Activated naive CD8-positive, alpha-beta T cell (primary cell): ENCODE results near the gene STX16.

Source experiments
- H3K27ac Mint-ChIP-seq: one replicate; pipeline ENCODE4 v1.8.0; 2021; ENCODE audit warnings: mixed read lengths
- H3K27me3 Mint-ChIP-seq: one replicate; pipeline ENCODE4 v1.8.0; 2021; ENCODE audit warnings: mixed read lengths
- H3K36me3 Mint-ChIP-seq: one replicate; pipeline ENCODE4 v1.8.0; 2021; ENCODE audit warnings: mixed read lengths
- H3K4me1 Mint-ChIP-seq: one replicate; pipeline ENCODE4 v1.8.0; 2021; ENCODE audit warnings: low read depth, mixed read lengths
- H3K4me3 Mint-ChIP-seq: one replicate; pipeline ENCODE4 v1.8.0; 2021; ENCODE audit warnings: mild to moderate bottlenecking, mixed read lengths
- H3K9me3 Mint-ChIP-seq: one replicate; pipeline ENCODE4 v1.8.0; 2021; ENCODE audit warnings: low read depth, mixed read lengths

STX16 gene

DNA sequence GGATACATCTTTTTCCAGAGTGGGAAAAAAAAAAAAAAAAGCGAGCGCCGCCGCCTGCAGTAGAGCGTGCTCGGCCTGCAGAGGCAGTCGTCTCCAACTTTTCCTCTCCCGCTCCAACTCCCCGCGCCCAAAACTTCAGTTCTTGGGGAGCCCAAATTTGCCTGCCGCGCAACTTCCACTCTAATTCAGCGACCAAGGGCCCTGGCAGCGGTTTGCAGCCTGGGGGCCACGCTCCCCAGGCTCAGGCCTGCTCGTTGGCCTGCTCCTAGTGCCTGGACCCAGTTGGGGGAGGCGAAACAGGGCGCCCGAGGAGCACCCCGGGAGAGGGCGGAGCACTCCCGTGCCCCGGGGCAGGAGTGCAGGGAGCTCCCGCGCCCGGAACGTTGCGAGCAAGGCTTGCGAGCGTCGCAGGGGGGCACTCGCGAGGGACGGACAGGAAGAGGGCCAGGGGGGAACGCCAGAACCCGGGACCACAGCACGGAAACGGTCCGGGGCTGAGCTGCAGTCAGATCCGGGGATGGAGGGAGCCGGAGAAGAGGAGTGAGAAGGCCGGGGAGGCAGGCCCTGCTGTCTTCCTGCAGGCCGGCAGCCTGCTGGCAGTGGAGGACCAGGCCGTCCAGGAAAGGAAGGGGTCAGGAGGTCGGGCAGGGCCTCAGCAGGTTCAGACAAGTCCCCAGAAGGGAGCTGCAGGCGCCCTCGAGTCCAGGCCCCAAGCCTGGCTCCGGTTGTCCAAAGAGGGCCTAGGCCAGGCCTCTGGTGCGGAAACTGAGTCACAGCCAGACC, at the start of gene STX16:
Gene STX16, plus strand, starts transcription at position 508 of the 783 bp plus-strand sequence. CDS start 724 bp downstream, outside the sequence.
- H3K36me3 Mint-ChIP-seq: no peaks in the 10 kb centered on the region
- H3K4me1 Mint-ChIP-seq: peaks cover 28% of the 10 kb centered on the region
- H3K27ac Mint-ChIP-seq: peak within 1 kb of the TSS; percentile 98
- H3K27me3 Mint-ChIP-seq: no peaks in the 10 kb centered on the region
- no peaks in the 10 kb centered on the region for H3K9me3 Mint-ChIP-seq
- H3K4me3 Mint-ChIP-seq: peak within 1 kb of the TSS; percentile 97

DNA sequence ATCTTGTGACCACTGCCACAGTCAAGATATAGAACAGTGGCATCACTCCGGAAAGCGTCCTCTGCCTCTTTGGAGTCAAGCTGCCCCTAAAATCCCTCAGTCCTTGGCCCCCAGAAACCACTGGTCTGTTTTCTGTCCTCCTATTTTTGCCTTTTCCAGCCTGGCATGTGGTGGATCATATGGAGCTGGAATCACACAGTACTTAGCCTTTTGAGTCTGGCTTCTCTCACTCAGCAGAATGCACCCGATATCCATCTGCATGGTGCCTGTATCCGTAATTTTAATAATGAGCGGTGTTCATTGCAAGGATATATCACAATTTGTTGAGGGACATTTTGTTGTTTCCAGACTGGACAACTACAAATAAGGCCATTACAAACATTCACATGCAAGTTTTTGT, 49.0 kb upstream of the STX16 start:
- Mint-ChIP-seq H3K27ac (no peak overlapping the region), H3K4me1 (no peaks in the 10 kb centered on the region), H3K9me3 (no peaks in the 10 kb centered on the region), H3K27me3 (no peaks in the 10 kb centered on the region), H3K36me3 (no peaks in the 10 kb centered on the region), H3K4me3 (no peak overlapping the region)

DNA sequence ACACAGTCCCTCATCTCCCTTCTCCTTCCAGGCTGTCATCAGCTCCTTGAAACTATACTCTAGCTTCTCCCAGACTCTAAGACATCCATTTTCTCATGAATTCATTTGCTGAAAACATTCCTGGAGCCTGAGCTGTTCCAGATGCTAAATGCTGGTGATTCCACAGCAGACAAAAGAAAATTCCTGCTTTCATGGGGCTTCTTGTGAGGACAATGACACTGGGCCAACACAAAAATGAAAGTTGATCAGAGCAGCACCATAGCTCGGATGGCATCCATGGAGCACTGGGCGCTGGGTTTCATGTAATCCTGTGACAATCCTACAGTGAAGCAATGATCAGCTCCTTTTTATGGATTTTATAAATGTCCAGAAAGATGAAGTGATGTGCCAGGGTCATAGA, 47.4 kb upstream of the STX16 start:
- H3K9me3 Mint-ChIP-seq: no peaks in the 10 kb centered on the region
- H3K4me3 Mint-ChIP-seq: no peak overlapping the region
- H3K27me3 Mint-ChIP-seq: no peaks in the 10 kb centered on the region
- no peaks in the 10 kb centered on the region for H3K4me1 Mint-ChIP-seq
- H3K36me3 Mint-ChIP-seq: no peaks in the 10 kb centered on the region
- no peak overlapping the region for H3K27ac Mint-ChIP-seq

- Mint-ChIP-seq H3K27ac (no peak overlapping the region), H3K4me3 (no peak overlapping the region), H3K9me3 (no peaks in the 10 kb centered on the region), H3K4me1 (no peaks in the 10 kb centered on the region), H3K27me3 (no peaks in the 10 kb centered on the region), H3K36me3 (no peaks in the 10 kb centered on the region)
These were observed 46.8 kb upstream of the STX16 start for GRCh38 chr20:58604128-58604881.

- no peak overlapping the region for H3K4me3 Mint-ChIP-seq
- no peaks in the 10 kb centered on the region for H3K4me1 Mint-ChIP-seq
- H3K27ac Mint-ChIP-seq: no peak overlapping the region
- H3K27me3 Mint-ChIP-seq: no peaks in the 10 kb centered on the region
- H3K9me3 Mint-ChIP-seq: no peaks in the 10 kb centered on the region
- H3K36me3 Mint-ChIP-seq: no peaks in the 10 kb centered on the region
These were observed 45.6 kb upstream of the STX16 start for GRCh38 chr20:58605292-58606065.

DNA sequence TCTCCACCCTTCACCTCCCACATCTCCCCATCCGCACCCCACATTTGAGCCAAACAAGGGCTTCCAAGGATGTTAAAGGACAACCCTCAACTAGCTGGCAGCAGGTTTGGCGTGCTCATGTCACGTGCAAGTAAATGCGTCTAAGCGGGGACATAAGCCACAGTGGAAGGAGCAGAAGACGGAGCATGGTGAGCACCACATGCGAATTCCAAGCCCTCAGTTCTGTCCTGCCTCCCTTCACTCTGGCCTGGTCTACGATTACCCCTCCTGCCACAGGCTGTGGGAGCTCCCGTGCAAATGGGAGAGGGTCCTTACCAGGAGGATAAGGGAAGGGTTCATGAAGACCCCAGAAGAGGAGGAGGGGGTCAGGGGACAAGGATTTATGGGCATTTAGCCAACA, 44.9 kb upstream of the STX16 start:
- Mint-ChIP-seq H3K9me3 (no peaks in the 10 kb centered on the region), H3K36me3 (no peaks in the 10 kb centered on the region), H3K27me3 (no peaks in the 10 kb centered on the region), H3K4me1 (no peaks in the 10 kb centered on the region), H3K4me3 (no peak overlapping the region), H3K27ac (no peak overlapping the region)

- Mint-ChIP-seq H3K9me3 (no peaks in the 10 kb centered on the region), H3K27ac (no peak overlapping the region), H3K36me3 (no peaks in the 10 kb centered on the region), H3K27me3 (no peaks in the 10 kb centered on the region), H3K4me3 (no peak overlapping the region), H3K4me1 (no peaks in the 10 kb centered on the region)
These were observed 42.8 kb upstream of the STX16 start for GRCh38 chr20:58608096-58608840.

GRCh38 chr20:58609026-58609425, 42.1 kb upstream of the STX16 start:
- H3K27me3 Mint-ChIP-seq: no peaks in the 10 kb centered on the region
- no peak overlapping the region for H3K27ac Mint-ChIP-seq

DNA sequence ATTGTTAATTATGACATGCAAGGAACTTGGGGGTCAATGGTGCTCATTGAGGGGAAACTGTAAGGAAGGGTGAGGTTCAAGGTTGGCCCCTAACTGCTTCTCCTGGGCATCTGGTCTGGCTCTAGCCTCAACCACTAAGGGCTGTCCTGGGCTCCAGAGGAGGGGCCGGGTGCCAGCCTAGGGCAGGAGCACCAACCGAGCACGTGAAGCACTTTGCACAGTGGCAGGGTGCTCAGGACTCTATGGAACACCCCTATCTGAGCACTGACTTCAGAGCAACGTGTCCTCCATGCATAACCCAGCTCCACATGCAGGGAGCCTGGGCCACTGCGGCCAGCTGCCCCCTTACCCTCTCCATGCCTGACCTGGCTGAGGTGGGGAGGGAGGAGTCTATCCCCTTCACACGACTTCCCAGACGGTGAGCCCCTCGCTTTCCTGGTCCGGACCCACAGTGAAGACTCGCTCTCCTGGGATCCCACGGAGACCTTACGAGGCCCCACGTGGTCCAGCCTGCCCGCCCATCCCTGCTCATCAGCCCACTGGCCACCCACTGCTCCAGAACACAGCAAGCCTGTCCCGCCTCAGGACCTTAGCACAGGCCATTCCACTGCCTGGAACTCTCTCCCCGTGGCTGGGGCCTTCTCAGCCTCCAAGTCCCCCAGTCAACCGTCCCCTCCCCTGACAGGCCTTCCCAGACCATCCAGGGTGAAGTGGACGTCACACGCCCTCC, 40.8 kb upstream of the STX16 start:
- no peaks in the 10 kb centered on the region for H3K27me3 Mint-ChIP-seq

More at GRCh38 chr20:58609026-58609425, 42.1 kb upstream of the STX16 start:
- Mint-ChIP-seq H3K36me3 (no peaks in the 10 kb centered on the region), H3K4me3 (no peak overlapping the region), H3K9me3 (no peaks in the 10 kb centered on the region), H3K4me1 (no peaks in the 10 kb centered on the region)

DNA sequence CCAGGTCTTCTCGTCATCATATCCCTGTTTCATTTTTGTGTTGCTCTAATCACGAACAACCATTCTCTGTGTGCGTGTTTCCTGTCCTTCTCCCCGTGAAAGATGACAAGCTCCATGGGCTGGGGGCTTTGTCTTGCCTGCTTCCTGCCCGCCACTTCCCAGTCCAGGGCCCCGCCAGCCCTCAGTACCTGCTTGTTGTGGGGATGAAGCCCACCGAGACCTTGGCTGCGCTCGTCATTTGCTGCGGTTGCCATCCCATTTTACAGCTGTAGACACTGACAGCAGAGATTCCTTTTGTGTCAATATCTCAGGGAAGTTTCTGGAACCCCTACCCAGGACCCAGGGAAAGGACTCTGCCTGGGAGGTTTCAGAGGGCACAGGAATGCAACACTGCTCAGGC, 40.3 kb upstream of the STX16 start:
- Mint-ChIP-seq H3K4me1 (no peaks in the 10 kb centered on the region), H3K36me3 (no peaks in the 10 kb centered on the region), H3K4me3 (no peak overlapping the region), H3K27me3 (no peaks in the 10 kb centered on the region), H3K27ac (no peak overlapping the region), H3K9me3 (no peaks in the 10 kb centered on the region)

More for the DNA sequence above, 40.8 kb upstream of the STX16 start:
- H3K27ac Mint-ChIP-seq: no peak overlapping the region
- no peaks in the 10 kb centered on the region for H3K36me3 Mint-ChIP-seq
- H3K4me3 Mint-ChIP-seq: no peak overlapping the region
- H3K4me1 Mint-ChIP-seq: no peaks in the 10 kb centered on the region
- H3K9me3 Mint-ChIP-seq: no peaks in the 10 kb centered on the region

GRCh38 chr20:58611236-58612030, 39.6 kb upstream of the STX16 start:
- no peaks in the 10 kb centered on the region for H3K9me3 Mint-ChIP-seq
- H3K4me3 Mint-ChIP-seq: no peak overlapping the region
- H3K4me1 Mint-ChIP-seq: no peaks in the 10 kb centered on the region
- H3K27me3 Mint-ChIP-seq: no peaks in the 10 kb centered on the region
- no peak overlapping the region for H3K27ac Mint-ChIP-seq
- H3K36me3 Mint-ChIP-seq: no peaks in the 10 kb centered on the region

DNA sequence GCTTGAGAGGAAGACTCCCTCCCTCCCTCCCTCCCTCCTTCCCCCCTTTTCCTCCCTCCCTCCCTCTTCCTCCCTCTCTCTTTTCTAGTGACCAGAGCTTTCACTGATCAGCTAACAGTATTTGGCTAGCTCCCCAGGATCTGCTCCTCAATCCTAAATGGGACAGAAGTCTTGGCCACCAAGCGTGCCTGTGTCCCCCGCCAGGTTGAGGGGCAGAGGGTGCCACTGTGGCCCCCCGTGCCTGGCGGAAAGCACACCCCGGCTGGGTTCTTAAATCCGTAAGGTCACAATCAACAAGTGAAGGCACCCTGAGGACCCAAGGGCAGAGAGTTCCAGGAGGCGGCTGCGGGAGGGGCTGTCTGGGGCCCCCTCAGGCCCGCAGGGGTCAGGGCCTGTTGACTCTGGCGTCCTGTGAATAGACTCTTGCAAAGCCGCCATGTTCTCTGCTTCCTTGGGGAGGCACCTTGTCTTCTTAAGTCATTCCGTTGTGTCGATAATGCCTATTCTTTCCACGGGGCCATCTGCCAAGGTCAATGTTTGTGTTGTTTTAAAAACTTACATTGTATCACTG, 38.9 kb upstream of the STX16 start:
- H3K27ac Mint-ChIP-seq: no peak overlapping the region
- H3K27me3 Mint-ChIP-seq: no peaks in the 10 kb centered on the region
- H3K4me1 Mint-ChIP-seq: no peaks in the 10 kb centered on the region
- no peak overlapping the region for H3K4me3 Mint-ChIP-seq
- no peaks in the 10 kb centered on the region for H3K36me3 Mint-ChIP-seq
- H3K9me3 Mint-ChIP-seq: peaks cover under 1% of the 10 kb centered on the region
